ENCODE data around the gene CD99.

GRCh38 chrX:2642146-2642545 lies 48.9 kb upstream of the CD99 start:
- TF ChIP-seq ATF2 (CRISPR knock-in tag; IDR thresholded peaks at IDR 0.05) = no peak
- no peak for TF ChIP-seq FOXK2 (conservative IDR thresholded peaks at IDR 0.05 in 1 of 2, IDR thresholded peaks at IDR 0.05 in 1 of 2; ENCODE audit: low read depth in 2 of 2)
- no peak for TF ChIP-seq U2AF2 (optimal IDR thresholded peaks at IDR 0.05; ENCODE audit: low read depth, low read length)
- TF ChIP-seq FOXP4 (CRISPR knock-in tag; IDR thresholded peaks at IDR 0.05; ENCODE audit: borderline replicate concordance) = no peak
- TF ChIP-seq HNRNPLL (IDR thresholded peaks at IDR 0.05; ENCODE audit: low read depth, low read length, poor library complexity, severe bottlenecking) = no peak
- TF ChIP-seq CTCF (IDR thresholded peaks at IDR 0.05 in 2 of 3, conservative IDR thresholded peaks at IDR 0.05 in 1 of 3; ENCODE audit: insufficient read depth in 2 of 3, low read depth in 1 of 3, low read length in 3 of 3) = no peak
- no peak for TF ChIP-seq POLR2A (conservative IDR thresholded peaks at IDR 0.05)
- TF ChIP-seq MTA3 (IDR thresholded peaks at IDR 0.05; ENCODE audit: borderline replicate concordance) = no peak
- TF ChIP-seq, protein P1, sequence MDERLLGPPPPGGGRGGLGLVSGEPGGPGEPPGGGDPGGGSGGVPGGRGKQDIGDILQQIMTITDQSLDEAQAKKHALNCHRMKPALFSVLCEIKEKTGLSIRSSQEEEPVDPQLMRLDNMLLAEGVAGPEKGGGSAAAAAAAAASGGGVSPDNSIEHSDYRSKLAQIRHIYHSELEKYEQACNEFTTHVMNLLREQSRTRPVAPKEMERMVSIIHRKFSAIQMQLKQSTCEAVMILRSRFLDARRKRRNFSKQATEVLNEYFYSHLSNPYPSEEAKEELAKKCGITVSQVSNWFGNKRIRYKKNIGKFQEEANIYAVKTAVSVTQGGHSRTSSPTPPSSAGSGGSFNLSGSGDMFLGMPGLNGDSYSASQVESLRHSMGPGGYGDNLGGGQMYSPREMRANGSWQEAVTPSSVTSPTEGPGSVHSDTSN (CRISPR knock-in tag; IDR thresholded peaks at IDR 0.05; ENCODE audit: low read depth) = no peak
- TF ChIP-seq, protein P1 (tag; conservative IDR thresholded peaks at IDR 0.05; ENCODE audit: low read depth) = no peak
- TF ChIP-seq TCF7L2 (IDR thresholded peaks at IDR 0.05; ENCODE audit: low read depth, low read length) = no peak
- no peak for TF ChIP-seq ZBTB34 (CRISPR knock-in tag; IDR thresholded peaks at IDR 0.05)
